ELR (cell line): Measurements from ENCODE around the gene LHB.
"Not testable (repeated sequence)": the region's sequence is repeated elsewhere in the genome, so short reads cannot be mapped to it uniquely, and the experiment has no call there.

ENCODE experiments used
- DNase-seq: peaks from one replicate; pipeline ENCODE4 v3.0.0-alpha.2; 2015; ENCODE audit warnings: low read depth

Gene LHB

GRCh38 chr19:49017041-49017665 is at the start of gene LHB:
Gene LHB (minus strand): TSS chr19:49017091. CDS start chr19:49017081, 10 bp downstream.
- no peak for DNase-seq

GRCh38 chr19:49065905-49066512 is 49.1 kb upstream of the LHB start:
- no peak for DNase-seq

GRCh38 chr19:49064768-49065611 is 48.1 kb upstream of the LHB start, which contains the start of gene NTF4:
Gene NTF4 (minus strand): TSS chr19:49064818. CDS start chr19:49061997, 2,821 bp downstream.
- peak; percentile 40 for DNase-seq

GRCh38 chr19:49064029-49064629 is 47.2 kb upstream of the LHB start:
- no peak for DNase-seq

- no peak for DNase-seq
These were observed 44.6 kb upstream of the LHB start for GRCh38 chr19:49061445-49061844.

GRCh38 chr19:49061000-49061399 is 44.1 kb upstream of the LHB start:
- no peak for DNase-seq

- no peak for DNase-seq
These were observed 42.2 kb upstream of the LHB start for GRCh38 chr19:49059053-49059452.

- DNase-seq: peak; percentile 51
These were observed 41.7 kb upstream of the LHB start for GRCh38 chr19:49058562-49058961.

GRCh38 chr19:49057636-49058234 is 40.8 kb upstream of the LHB start, which contains the start of gene CGB7:
Gene CGB7 (minus strand): TSS chr19:49057749. CDS start chr19:49055375, 2,374 bp downstream.
- peak; percentile 88 for DNase-seq

- peak; percentile 36 for DNase-seq
These were observed 40.2 kb upstream of the LHB start for GRCh38 chr19:49056902-49057596.

GRCh38 chr19:49056101-49056901 is 39.4 kb upstream of the LHB start:
- DNase-seq: peak; percentile 76

GRCh38 chr19:49050376-49051033 is 33.6 kb upstream of the LHB start:
- DNase-seq: peak; percentile 88

- DNase-seq: not testable (repeated sequence)
These were observed 32.9 kb upstream of the LHB start for GRCh38 chr19:49049834-49050233.

- DNase-seq: not testable (repeated sequence)
These were observed 32.1 kb upstream of the LHB start, which contains the start of gene CGB8 for GRCh38 chr19:49049011-49049410. Gene CGB8 (minus strand): TSS chr19:49049111. CDS start chr19:49048739, 372 bp downstream.

GRCh38 chr19:49043548-49043947 is 26.7 kb upstream of the LHB start, which contains the start of gene CGB5:
Gene CGB5 (plus strand): TSS chr19:49043848. CDS start chr19:49044210, 362 bp downstream.
- DNase-seq: not testable (repeated sequence)

GRCh38 chr19:49042666-49043065 is 25.8 kb upstream of the LHB start:
- not testable (repeated sequence) for DNase-seq

GRCh38 chr19:49042177-49042576 is 25.3 kb upstream of the LHB start:
- DNase-seq: peak; percentile 80

- DNase-seq: not testable (repeated sequence)
These were observed 22.8 kb upstream of the LHB start for GRCh38 chr19:49039736-49040135.

- peak; percentile 93 for DNase-seq
These were observed 21.8 kb upstream of the LHB start for GRCh38 chr19:49038557-49039276.
